DOHH2 (cell line): Measurements from ENCODE around the gene IL22RA2.
A peak's percentile ranks its signal among the peaks of the same experiment; 100 is the strongest.
"Not testable (repeated sequence)": the region's sequence is repeated elsewhere in the genome, so short reads cannot be mapped to it uniquely, and the experiment has no call there.

Experiments used
- H3F3A ChIP-seq: fragments of 200-600 bp; sonication (generic), shearing (Covaris generic); 2 replicates; pipeline ENCODE4 v1.6.0; 2016; ENCODE audit warnings: antibody characterized with exemption, mild to moderate bottlenecking; ENCODE audit not compliant: control insufficient read depth, insufficient read depth
- H3K27ac ChIP-seq: fragments of 200-600 bp; sonication (generic); 2 replicates; pipeline ENCODE4 v1.5.1; 2014; ENCODE audit warnings: low read depth, mild to moderate bottlenecking, low read length, moderate library complexity
- H3K27me3 ChIP-seq: fragments of 200-600 bp; sonication (generic); 2 replicates; pipeline ENCODE4 v1.6.1; 2014; ENCODE audit warnings: mild to moderate bottlenecking, low read length, mixed read lengths; ENCODE audit not compliant: control insufficient read depth
- H3K36me3 ChIP-seq: fragments of 200-600 bp; sonication (generic); 2 replicates; pipeline ENCODE4 v1.6.1; 2014; ENCODE audit warnings: mild to moderate bottlenecking, low read length, moderate library complexity, mixed read lengths; ENCODE audit not compliant: control insufficient read depth
- H3K4me1 ChIP-seq: fragments of 200-600 bp; sonication (generic); 2 replicates; pipeline ENCODE4 v1.6.1; 2014; ENCODE audit warnings: mild to moderate bottlenecking, low read length, mixed read lengths; ENCODE audit not compliant: control insufficient read depth
- H3K4me2 ChIP-seq: fragments of 200-600 bp; sonication (generic); 2 replicates; pipeline ENCODE4 v1.6.0; 2014; ENCODE audit warnings: mild to moderate bottlenecking, low read length, moderate library complexity
- H3K4me3 ChIP-seq: fragments of 200-600 bp; sonication (generic); 2 replicates; pipeline ENCODE4 v1.5.1; 2014; ENCODE audit warnings: mild to moderate bottlenecking, low read length, mixed read lengths
- H3K79me2 ChIP-seq: fragments of 200-600 bp; sonication (generic); 2 replicates; pipeline ENCODE4 v1.6.1; 2014; ENCODE audit warnings: mild to moderate bottlenecking, low read length, mixed read lengths; ENCODE audit not compliant: control insufficient read depth
- H3K9me2 ChIP-seq: fragments of 200-600 bp; sonication (generic); replicated peaks from 2 replicates; pipeline ENCODE4 v1.6.1; 2014; ENCODE audit warnings: mild to moderate bottlenecking, low read length, mixed read lengths; ENCODE audit not compliant: control insufficient read depth
- H3K9me3 ChIP-seq: fragments of 200-600 bp; sonication (generic); 2 replicates; pipeline ENCODE4 v1.6.1; 2014; ENCODE audit warnings: antibody characterized with exemption, low read length, mixed read lengths; ENCODE audit not compliant: control insufficient read depth, insufficient read depth
- H4K20me1 ChIP-seq: fragments of 200-600 bp; sonication (generic); 2 replicates; pipeline ENCODE4 v1.6.0; 2014; ENCODE audit warnings: low read depth, mild to moderate bottlenecking, antibody characterized with exemption, low read length, moderate library complexity; ENCODE audit not compliant: control insufficient read depth, insufficient read depth
- EZH2phosphoT487 ChIP-seq: fragments of 200-600 bp; sonication (generic); IDR thresholded peaks from 2 replicates; pipeline ENCODE4 v1.6.1; 2017; ENCODE audit warnings: borderline replicate concordance, mild to moderate bottlenecking, antibody characterized with exemption, low read length, moderate library complexity, mixed read lengths
- TF ChIP-seq, protein P1 (sequence below): fragments of 200-600 bp; sonication (generic); IDR thresholded peaks from one replicate; pipeline ENCODE4 v1.5.1; 2014; ENCODE audit warnings: antibody characterized with exemption, mild to moderate bottlenecking, low read depth, low read length; ENCODE audit not compliant: poor library complexity, severe bottlenecking

IL22RA2 gene

DNA sequence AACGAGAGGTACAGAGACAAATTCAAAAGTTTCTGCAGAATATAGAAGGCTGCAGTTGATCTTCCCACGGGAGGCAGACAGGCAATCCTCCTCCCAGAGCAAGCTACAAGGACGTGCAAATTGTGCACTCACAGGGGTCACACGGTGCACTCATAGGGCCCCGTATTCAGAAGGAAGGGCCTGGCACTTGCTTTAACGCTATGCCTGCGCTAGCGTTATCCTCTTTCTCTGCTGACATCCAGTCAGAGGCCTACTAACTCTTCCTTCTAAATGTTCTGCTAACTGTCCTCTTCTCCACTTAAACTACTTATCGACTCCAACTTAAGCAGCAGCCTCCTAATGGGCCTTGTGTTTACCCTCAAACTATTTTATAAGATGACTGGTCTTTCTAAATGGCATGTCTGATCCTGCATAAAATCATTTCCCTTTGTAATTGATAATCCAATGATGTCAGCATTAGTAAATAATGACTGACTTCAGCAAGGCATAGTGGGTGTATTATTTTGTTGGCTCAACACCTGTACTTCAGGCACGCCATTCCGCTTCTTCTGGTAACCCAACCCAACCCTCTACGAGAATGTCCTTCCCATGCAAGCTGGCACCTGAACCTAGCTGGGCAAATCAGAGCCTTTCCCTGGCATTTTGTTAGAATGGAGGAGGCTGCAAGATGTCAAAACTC is 43.6 kb upstream of the IL22RA2 start:
- H3K4me3 ChIP-seq = peak overlapping the region; percentile 98
- H4K20me1 ChIP-seq = no peaks in the 10 kb centered on the region
- H3K4me1 ChIP-seq = peaks cover 48% of the 10 kb centered on the region
- TF ChIP-seq EZH2phosphoT487 = no peak
- TF ChIP-seq, protein P1, sequence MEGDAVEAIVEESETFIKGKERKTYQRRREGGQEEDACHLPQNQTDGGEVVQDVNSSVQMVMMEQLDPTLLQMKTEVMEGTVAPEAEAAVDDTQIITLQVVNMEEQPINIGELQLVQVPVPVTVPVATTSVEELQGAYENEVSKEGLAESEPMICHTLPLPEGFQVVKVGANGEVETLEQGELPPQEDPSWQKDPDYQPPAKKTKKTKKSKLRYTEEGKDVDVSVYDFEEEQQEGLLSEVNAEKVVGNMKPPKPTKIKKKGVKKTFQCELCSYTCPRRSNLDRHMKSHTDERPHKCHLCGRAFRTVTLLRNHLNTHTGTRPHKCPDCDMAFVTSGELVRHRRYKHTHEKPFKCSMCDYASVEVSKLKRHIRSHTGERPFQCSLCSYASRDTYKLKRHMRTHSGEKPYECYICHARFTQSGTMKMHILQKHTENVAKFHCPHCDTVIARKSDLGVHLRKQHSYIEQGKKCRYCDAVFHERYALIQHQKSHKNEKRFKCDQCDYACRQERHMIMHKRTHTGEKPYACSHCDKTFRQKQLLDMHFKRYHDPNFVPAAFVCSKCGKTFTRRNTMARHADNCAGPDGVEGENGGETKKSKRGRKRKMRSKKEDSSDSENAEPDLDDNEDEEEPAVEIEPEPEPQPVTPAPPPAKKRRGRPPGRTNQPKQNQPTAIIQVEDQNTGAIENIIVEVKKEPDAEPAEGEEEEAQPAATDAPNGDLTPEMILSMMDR = no peak
- peaks cover 72% of the 10 kb centered on the region for H3K79me2 ChIP-seq
- no peaks in the 10 kb centered on the region for H3K9me2 ChIP-seq
- H3K36me3 ChIP-seq = peaks cover 30% of the 10 kb centered on the region
- H3F3A ChIP-seq = peaks cover 3% of the 10 kb centered on the region; the same call in 1 of the 2 replicates
- no peaks in the 10 kb centered on the region for H3K27me3 ChIP-seq
- H3K27ac ChIP-seq = no peak overlapping the region
- H3K9me3 ChIP-seq = no peaks in the 10 kb centered on the region
- H3K4me2 ChIP-seq = peak overlapping the region; percentile 79

DNA sequence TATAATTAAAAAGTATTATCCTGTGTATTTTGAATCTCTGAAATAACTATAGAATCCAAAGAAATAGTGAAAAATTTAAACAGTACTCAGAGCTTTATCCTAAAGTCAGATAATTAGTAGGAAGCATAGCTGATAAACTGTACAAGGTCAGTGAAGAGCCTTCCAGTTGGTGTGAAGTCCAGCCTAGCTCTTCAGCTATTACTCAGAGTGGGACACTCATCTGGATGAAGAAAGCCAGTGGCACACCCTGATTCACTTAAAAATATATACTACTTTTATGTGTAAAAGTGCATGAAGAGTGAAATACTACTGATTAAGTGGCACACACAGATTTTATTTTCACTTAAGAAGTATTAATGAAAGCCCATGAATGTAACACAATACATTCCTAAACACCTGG is 42.7 kb upstream of the IL22RA2 start:
- Histone ChIP-seq H3K27me3 (no peaks in the 10 kb centered on the region), H3K27ac (no peak overlapping the region), H3K4me1 (peaks cover 39% of the 10 kb centered on the region), H3K4me2 (no peak overlapping the region), H4K20me1 (no peaks in the 10 kb centered on the region), H3K4me3 (no peak overlapping the region), H3K79me2 (peaks cover 81% of the 10 kb centered on the region), H3F3A (peaks cover 3% of the 10 kb centered on the region; the same call in 1 of the 2 replicates), H3K36me3 (peaks cover 37% of the 10 kb centered on the region), H3K9me3 (peaks cover 3% of the 10 kb centered on the region; the same call in 1 of the 2 replicates), H3K9me2 (no peaks in the 10 kb centered on the region)
- no peak for TF ChIP-seq EZH2phosphoT487
- TF ChIP-seq, protein P1 = no peak

DNA sequence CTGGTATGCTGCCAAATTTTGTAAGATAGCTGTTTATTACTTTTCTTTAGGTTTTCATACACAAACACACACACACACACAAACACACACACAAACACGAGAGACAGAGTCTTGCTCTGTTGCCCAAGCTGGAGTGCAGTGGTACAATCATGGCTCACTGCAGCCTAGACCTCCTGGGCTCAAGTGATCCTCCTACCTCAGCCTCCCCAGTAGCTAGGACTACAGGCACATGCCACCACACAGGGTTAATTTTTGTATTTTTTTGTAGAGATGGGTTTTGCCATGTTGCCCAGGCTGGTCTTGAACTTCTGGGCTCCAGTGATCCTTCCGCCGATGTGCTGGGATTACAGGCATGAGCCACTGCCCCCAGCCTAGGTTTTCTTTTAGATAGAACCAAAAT is 42.2 kb upstream of the IL22RA2 start:
- not testable (repeated sequence) for H3K9me2 ChIP-seq, H3F3A ChIP-seq, H3K4me2 ChIP-seq, H3K9me3 ChIP-seq, H3K27me3 ChIP-seq, H3K4me3 ChIP-seq, H4K20me1 ChIP-seq, H3K27ac ChIP-seq
- Histone ChIP-seq H3K36me3 (peaks cover 37% of the 10 kb centered on the region), H3K79me2 (peaks cover 85% of the 10 kb centered on the region), H3K4me1 (peaks cover 34% of the 10 kb centered on the region)

DNA sequence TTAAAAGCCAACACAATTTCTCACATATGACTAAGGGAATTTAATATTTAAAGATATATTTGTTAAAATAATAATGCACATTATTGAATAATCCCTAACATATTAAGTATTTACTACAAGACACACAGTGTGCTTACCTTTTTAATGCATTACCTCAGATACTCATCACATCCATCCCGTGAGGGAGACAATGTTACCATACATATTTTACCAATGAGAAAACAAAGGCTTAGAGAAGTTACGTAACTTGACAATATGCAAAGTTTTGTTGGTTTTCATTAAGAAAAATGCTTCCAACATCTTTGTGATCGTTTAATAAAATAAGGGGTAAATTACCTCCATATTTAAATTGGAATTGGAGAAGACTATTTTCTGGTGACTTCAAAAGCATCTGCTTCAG is 41.5 kb upstream of the IL22RA2 start:
- Histone ChIP-seq H3K27ac (no peak overlapping the region), H3K79me2 (peaks cover 92% of the 10 kb centered on the region), H3K4me2 (no peak overlapping the region), H3K9me3 (peaks cover 14% of the 10 kb centered on the region; the same call in 1 of the 2 replicates), H3K9me2 (no peaks in the 10 kb centered on the region), H4K20me1 (no peaks in the 10 kb centered on the region), H3K36me3 (peaks cover 41% of the 10 kb centered on the region), H3K4me3 (no peak overlapping the region), H3K27me3 (no peaks in the 10 kb centered on the region), H3K4me1 (peaks cover 27% of the 10 kb centered on the region), H3F3A (no peaks in the 10 kb centered on the region)
- no peak for TF ChIP-seq EZH2phosphoT487
- TF ChIP-seq, protein P1 = no peak
